RWPE2 (cell line): Measurements from ENCODE around the gene ZNF385C.

Experiments
- ATAC-seq: fragments of 200-7000 bp; cut with Tn5 transposase; 3 replicates; pipeline ENCODE4 v1.9.1; 2021; ENCODE audit warnings: low read depth
- DNase-seq: peaks from one replicate; pipeline ENCODE4 v3.0.0-alpha.2; 2020; ENCODE audit warnings: low spot score
- H3K27ac ChIP-seq: fragments of 450-650 bp; 2 replicates; pipeline ENCODE4 v1.5.1; 2017; ENCODE audit warnings: mild to moderate bottlenecking; ENCODE audit not compliant: poor library complexity, severe bottlenecking
- H3K27me3 ChIP-seq: fragments of 250-450 bp; sonication (Bioruptor Pico); 2 replicates; pipeline ENCODE4 v1.5.1; 2021; ENCODE audit warnings: mild to moderate bottlenecking, moderate library complexity; ENCODE audit not compliant: insufficient read depth, poor library complexity, severe bottlenecking
- H3K36me3 ChIP-seq: fragments of 250-450 bp; sonication (Bioruptor Pico); 2 replicates; pipeline ENCODE4 v1.5.1; 2020; ENCODE audit warnings: low read depth, mild to moderate bottlenecking, moderate library complexity
- H3K4me1 ChIP-seq: fragments of 250-450 bp; sonication (Bioruptor Pico); 2 replicates; pipeline ENCODE4 v1.5.1; 2021; ENCODE audit warnings: mild to moderate bottlenecking, moderate library complexity; ENCODE audit not compliant: insufficient read depth, poor library complexity, severe bottlenecking
- H3K4me3 ChIP-seq: fragments of 250-450 bp; sonication (Bioruptor Pico); 2 replicates; pipeline ENCODE4 v1.5.1; 2021; ENCODE audit warnings: mild to moderate bottlenecking, moderate library complexity; ENCODE audit not compliant: severe bottlenecking
- H3K9me3 ChIP-seq: fragments of 250-450 bp; sonication (Bioruptor Pico); 2 replicates; pipeline ENCODE4 v1.5.1; 2021; ENCODE audit warnings: mild to moderate bottlenecking, moderate library complexity; ENCODE audit not compliant: severe bottlenecking
- CTCF ChIP-seq: fragments of 450-650 bp; IDR thresholded peaks from one replicate; pipeline ENCODE4 v1.5.1; 2017; ENCODE audit warnings: mild to moderate bottlenecking, moderate library complexity; ENCODE audit not compliant: poor library complexity, severe bottlenecking

Gene ZNF385C

GRCh38 chr17:42129109-42129837 lies 31.0 kb upstream of the ZNF385C start:
- Histone ChIP-seq H3K27ac (no peak overlapping the region), H3K4me1 (peaks cover 16% of the 10 kb centered on the region), H3K9me3 (no peaks in the 10 kb centered on the region), H3K36me3 (peaks cover 55% of the 10 kb centered on the region), H3K4me3 (no peak overlapping the region), H3K27me3 (no peaks in the 10 kb centered on the region)
- ATAC-seq (no peak), DNase-seq (no peak)
- TF ChIP-seq CTCF = no peak

GRCh38 chr17:42127414-42127813 lies 29.1 kb upstream of the ZNF385C start:
- ATAC-seq (no peak), DNase-seq (no peak)
- Histone ChIP-seq H3K4me3 (no peak overlapping the region), H3K27me3 (no peaks in the 10 kb centered on the region), H3K9me3 (no peaks in the 10 kb centered on the region), H3K36me3 (peaks cover 51% of the 10 kb centered on the region), H3K4me1 (no peaks in the 10 kb centered on the region), H3K27ac (no peak overlapping the region)
- no peak for TF ChIP-seq CTCF

GRCh38 chr17:42126836-42127235 lies 28.6 kb upstream of the ZNF385C start:
- H3K9me3 ChIP-seq = no peaks in the 10 kb centered on the region
- H3K27me3 ChIP-seq = no peaks in the 10 kb centered on the region
- peaks cover 51% of the 10 kb centered on the region for H3K36me3 ChIP-seq
- ATAC-seq = no peak
- no peaks in the 10 kb centered on the region for H3K4me1 ChIP-seq
- TF ChIP-seq CTCF = no peak
- no peak overlapping the region for H3K4me3 ChIP-seq
- H3K27ac ChIP-seq = no peak overlapping the region
- no peak for DNase-seq

GRCh38 chr17:42125565-42125964 lies 27.3 kb upstream of the ZNF385C start:
- no peak for TF ChIP-seq CTCF
- ATAC-seq (no peak), DNase-seq (no peak)
- Histone ChIP-seq H3K27me3 (no peaks in the 10 kb centered on the region), H3K4me3 (no peak overlapping the region), H3K4me1 (no peaks in the 10 kb centered on the region), H3K36me3 (peaks cover 41% of the 10 kb centered on the region), H3K9me3 (no peaks in the 10 kb centered on the region), H3K27ac (no peak overlapping the region)

- no peak for ATAC-seq
- TF ChIP-seq CTCF = no peak
- Histone ChIP-seq H3K4me3 (no peak overlapping the region), H3K4me1 (peaks cover 7% of the 10 kb centered on the region), H3K9me3 (no peaks in the 10 kb centered on the region), H3K27ac (no peak overlapping the region), H3K27me3 (no peaks in the 10 kb centered on the region), H3K36me3 (peaks cover 28% of the 10 kb centered on the region)
- no peak for DNase-seq
These were observed 26.0 kb upstream of the ZNF385C start for GRCh38 chr17:42124256-42124655.
